Heart left ventricle (tissue), 13 donors: ENCODE data around the gene MTMR2.

Experiments used
- CTCF ChIP-seq, 12 donors: fragments of 200-600 bp; sonication (generic) in 4 of 12; IDR thresholded peaks; one replicate each; pipeline versions ENCODE4 v1.5.0 to v1.8.0; 2018 to 2022; ENCODE audit warnings: antibody characterized with exemption in 12 of 12, mild to moderate bottlenecking in 5 of 12
- POLR2A ChIP-seq, 2 donors: fragments of 450-650 bp; IDR thresholded peaks; one replicate each; pipeline ENCODE4 v1.6.1; 2017; ENCODE audit warnings: antibody characterized with exemption in 2 of 2, mild to moderate bottlenecking in 2 of 2, moderate library complexity in 2 of 2
- donor health status: ischemic (EF 13 %, LVEDD 7.1; RV severe dilation, severe dysfunction).
- donor health status: DM: no; HTN: yes; CAD: no.
- donor health status: DM: no; HTN: no; CAD: no.
- donor health status: ischemic (EF 25% LVEDD 6.9; RV normal size, moderate dysfunction).
- donor health status: ischemic (EF 25% LVEDD 5.7; RV mildly dilated, moderate dysfunction).
- donor health status: ischemic (EF 35%, LVEDD 5.7; RV mildly dilated, moderate dysfunction).
- donor health status: nonischemic (EF 11% LVEDD 7.7; RV severe dilation, severe dysfunction).
- donor health status: DM: yes; HTN: yes; CAD: no.
- donor health status: PGD.
- donor health status: ischemic (EF 29% LVEDD 5.4; RV normal size, mild dysfunction).
- donor health status: nonischemic (EF 23%, LVEDD 6.1; RV moderate dilation, normal function).

GRCh38 chr11:95892492-95892891 lies 31.4 kb downstream of the MTMR2 start:
- no peak for TF ChIP-seq CTCF (IDR thresholded peaks at IDR 0.05)
- no peak for TF ChIP-seq POLR2A (IDR thresholded peaks at IDR 0.05)
